NB4 (cell line): ENCODE results near the gene CCL1.

ENCODE experiments used
- DNase-seq: peaks from one replicate; pipeline ENCODE4 v3.0.0; 2010; ENCODE audit warnings: low read depth
- H3K4me3 ChIP-seq: one replicate; pipeline ENCODE4 v1.5.1; 2011; ENCODE audit warnings: mild to moderate bottlenecking, low read depth, low read length, moderate library complexity
- CTCF ChIP-seq: IDR thresholded peaks from one replicate; pipeline ENCODE4 v1.5.1; 2012; ENCODE audit warnings: low read depth, low read length
- MAX ChIP-seq: IDR thresholded peaks from 2 replicates; pipeline ENCODE4 v1.6.1; 2011; ENCODE audit warnings: low read depth, low read length
- MYC ChIP-seq: IDR thresholded peaks from 2 replicates; pipeline ENCODE4 v1.6.1; 2011; ENCODE audit warnings: low read depth, low read length
- POLR2A ChIP-seq: IDR thresholded peaks from 2 replicates; pipeline ENCODE4 v1.6.1; 2011; ENCODE audit warnings: mild to moderate bottlenecking; ENCODE audit not compliant: insufficient read length; ENCODE audit errors: extremely low read depth

Gene CCL1

GRCh38 chr17:34357398-34357797 lies 5.6 kb downstream of the CCL1 start:
- no peak for DNase-seq
- H3K4me3 ChIP-seq: no peak overlapping the region

GRCh38 chr17:34356194-34356593 lies 6.8 kb downstream of the CCL1 start, which contains the start of gene CCL13:
TSS of gene CCL13 (plus strand) at chr17:34356480. CDS start at chr17:34356527, 47 bp downstream.
- DNase-seq: no peak

More at GRCh38 chr17:34357398-34357797, 5.6 kb downstream of the CCL1 start:
- TF ChIP-seq MYC: no peak
- no peak for TF ChIP-seq CTCF
- TF ChIP-seq MAX: no peak
- no peak for TF ChIP-seq POLR2A

GRCh38 chr17:34354637-34355036 lies 8.4 kb downstream of the CCL1 start:
- DNase-seq: no peak
- TF ChIP-seq POLR2A (no peak), MYC (no peak), MAX (no peak), CTCF (no peak)
- H3K4me3 ChIP-seq: no peak overlapping the region

More at GRCh38 chr17:34356194-34356593, 6.8 kb downstream of the CCL1 start, which contains the start of gene CCL13:
- no peak within 1 kb of the TSS for H3K4me3 ChIP-seq
- TF ChIP-seq CTCF: no peak
- no peak for TF ChIP-seq POLR2A
- no peak for TF ChIP-seq MYC
- TF ChIP-seq MAX: no peak

GRCh38 chr17:34352191-34352590 lies 10.8 kb downstream of the CCL1 start:
- no peak overlapping the region for H3K4me3 ChIP-seq

GRCh38 chr17:34351096-34351495 lies 11.9 kb downstream of the CCL1 start:
- H3K4me3 ChIP-seq: no peak overlapping the region
- DNase-seq: no peak
- TF ChIP-seq CTCF (no peak), MAX (no peak), POLR2A (no peak), MYC (no peak)

More at GRCh38 chr17:34352191-34352590, 10.8 kb downstream of the CCL1 start:
- no peak for DNase-seq
- TF ChIP-seq POLR2A: no peak
- no peak for TF ChIP-seq MYC
- no peak for TF ChIP-seq CTCF
- TF ChIP-seq MAX: no peak

- DNase-seq: no peak
- no peak overlapping the region for H3K4me3 ChIP-seq
- no peak for TF ChIP-seq MAX
- no peak for TF ChIP-seq MYC
- TF ChIP-seq CTCF: no peak
Observed at GRCh38 chr17:34349751-34350150, 13.3 kb downstream of the CCL1 start.
